Measurements from ENCODE around the gene CRY2.

CRY2 gene

DNA sequence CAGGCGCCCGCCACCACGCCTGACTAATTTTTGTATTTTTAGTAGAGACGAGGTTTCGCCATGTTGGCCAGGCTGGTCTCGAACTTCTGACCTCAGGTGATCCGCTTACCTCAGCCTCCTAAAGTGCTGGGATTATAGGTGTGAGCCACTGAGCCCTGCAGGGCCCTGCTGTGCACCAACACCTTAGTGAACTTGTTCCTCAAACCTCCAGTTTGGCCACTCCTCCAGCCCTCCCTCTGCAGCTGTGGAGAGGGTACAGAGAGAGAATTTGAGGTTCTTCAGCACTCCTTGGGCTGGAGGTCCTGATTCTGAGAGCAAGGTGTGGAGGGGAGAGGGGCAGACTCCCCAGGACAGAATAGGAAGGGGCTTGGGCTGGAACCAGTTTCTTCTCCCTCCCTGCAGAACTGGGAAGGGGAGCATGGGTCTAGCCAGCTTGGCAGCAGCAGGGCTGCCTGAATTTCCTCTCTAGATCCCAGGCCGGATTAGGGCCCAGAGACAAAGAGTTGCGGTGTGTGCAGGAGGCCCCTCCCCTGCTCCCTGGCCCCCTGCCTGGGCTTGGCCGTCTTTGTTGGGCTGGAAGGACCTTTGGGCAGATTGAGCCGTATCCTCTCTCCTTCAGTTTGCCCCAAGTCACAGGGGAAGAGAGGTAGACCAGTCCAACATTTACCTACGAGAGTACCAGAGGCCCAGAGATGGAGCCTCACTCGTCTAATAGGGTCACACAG lies 72.7 kb downstream of the CRY2 start:
- DNase-seq: no peak

GRCh38 chr11:45920531-45921477 lies 73.5 kb downstream of the CRY2 start:
- no peak for DNase-seq

DNA sequence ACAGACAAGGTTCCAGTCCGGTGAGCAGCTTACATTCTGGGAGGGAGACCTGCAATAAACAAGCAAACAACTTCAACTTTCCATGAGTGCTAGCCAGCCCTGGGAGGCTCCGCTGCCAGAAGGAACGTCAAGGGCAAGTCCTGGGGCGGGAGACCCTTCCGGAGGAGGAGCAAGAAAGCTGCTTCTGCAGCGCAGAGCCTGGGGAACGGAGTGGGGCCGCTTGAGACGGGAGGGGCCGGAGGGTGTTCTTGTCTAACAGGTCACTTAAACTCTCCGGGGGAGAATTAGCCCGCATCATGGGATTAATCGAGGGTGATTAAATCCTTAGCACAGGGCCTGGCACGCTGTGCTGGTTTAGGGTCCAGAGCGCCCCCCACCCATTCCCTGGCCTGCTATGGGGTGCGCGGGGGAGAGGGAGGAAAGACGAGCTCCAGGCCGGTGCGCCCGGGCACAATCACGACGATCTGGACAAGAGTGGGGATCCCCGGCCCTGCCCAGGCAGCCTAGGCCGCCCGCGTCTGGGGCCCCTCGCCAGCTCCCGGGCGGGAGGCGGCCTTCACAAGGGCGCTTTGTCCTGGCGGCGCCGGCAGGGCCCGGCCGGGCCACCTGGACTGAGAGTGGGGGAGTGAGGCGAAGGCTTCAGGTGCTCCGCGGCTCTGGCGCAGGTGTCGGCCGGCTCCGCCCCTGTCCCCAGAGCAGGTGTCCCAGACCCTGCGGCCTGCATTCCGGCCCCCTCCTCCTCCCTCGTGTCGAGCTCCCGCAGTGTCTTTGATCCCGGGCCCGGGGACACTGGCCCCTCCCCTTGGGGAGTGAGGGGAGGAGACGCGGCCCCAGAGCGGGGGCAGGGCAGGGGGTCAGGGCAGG lies 74.5 kb downstream of the CRY2 start:
- DNase-seq: no peak

DNA sequence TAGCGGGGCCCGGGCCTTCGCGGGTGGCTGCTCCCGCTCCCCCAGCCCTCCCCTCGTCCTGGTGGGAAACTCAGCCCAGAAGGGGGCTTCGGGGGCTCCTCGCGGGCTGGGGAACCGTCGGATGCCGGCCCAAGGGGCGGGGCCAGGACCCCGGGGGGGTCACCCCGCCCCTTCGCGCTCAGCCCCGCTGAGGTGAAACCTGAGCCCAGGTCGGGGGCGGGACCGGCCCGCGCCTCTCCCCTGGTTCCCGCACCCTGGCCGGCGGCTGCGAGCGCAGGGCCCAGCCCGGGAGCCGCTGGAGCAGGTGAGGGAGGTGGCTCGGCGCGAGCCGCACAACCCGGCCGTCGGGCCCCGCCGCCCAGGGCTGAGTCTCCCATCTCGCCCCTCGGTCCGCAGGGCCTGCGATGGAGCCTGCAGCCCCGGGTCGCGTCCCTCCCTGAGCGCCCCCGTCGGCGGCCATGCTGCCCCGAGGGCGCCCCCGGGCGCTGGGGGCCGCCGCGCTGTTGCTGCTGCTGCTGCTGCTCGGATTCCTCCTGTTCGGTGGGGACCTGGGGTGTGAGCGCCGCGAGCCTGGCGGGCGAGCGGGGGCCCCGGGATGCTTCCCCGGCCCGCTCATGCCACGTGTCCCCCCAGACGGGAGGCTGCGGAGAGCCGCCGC lies 75.3 kb downstream of the CRY2 start, which contains the start of gene LARGE2:
TSS of gene LARGE2 (plus strand) at position 232 of the 658 bp plus-strand sequence. CDS start at position 459, 227 bp downstream.
- DNase-seq: no peak

DNA sequence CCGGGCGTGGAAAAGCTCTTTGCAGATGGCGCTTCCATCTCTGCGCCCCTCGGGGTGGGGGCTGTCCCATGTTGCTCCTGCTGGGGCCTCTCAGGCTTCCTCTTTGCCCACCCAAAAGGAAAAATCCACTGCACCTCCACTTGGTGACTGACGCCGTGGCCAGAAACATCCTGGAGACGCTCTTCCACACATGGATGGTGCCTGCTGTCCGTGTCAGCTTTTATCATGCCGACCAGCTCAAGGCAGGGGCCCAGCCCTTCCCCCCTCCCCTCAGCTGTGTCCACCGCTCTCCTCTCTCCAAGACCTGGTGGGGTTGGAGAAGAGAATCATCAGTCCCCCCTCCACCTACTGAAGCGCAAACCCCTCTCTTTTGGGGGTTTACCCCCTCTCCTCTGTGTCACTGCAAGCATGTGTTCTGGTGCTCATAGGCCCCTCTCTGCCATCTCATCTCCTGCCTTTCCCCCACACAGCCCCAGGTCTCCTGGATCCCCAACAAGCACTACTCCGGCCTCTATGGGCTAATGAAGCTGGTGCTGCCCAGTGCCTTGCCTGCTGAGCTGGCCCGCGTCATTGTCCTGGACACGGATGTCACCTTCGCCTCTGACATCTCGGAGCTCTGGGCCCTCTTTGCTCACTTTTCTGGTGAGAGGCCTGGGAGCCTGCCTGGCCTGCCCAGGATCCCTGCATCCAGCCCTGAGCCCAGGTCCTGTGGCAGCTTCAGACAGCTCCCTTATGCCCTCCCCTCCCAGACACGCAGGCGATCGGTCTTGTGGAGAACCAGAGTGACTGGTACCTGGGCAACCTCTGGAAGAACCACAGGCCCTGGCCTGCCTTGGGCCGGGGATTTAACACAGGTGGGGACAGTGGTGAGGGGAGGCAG lies 77.0 kb downstream of the CRY2 start:
- DNase-seq: no peak

- no peak for DNase-seq
These were observed 77.7 kb downstream of the CRY2 start for GRCh38 chr11:45924927-45925326.

DNA sequence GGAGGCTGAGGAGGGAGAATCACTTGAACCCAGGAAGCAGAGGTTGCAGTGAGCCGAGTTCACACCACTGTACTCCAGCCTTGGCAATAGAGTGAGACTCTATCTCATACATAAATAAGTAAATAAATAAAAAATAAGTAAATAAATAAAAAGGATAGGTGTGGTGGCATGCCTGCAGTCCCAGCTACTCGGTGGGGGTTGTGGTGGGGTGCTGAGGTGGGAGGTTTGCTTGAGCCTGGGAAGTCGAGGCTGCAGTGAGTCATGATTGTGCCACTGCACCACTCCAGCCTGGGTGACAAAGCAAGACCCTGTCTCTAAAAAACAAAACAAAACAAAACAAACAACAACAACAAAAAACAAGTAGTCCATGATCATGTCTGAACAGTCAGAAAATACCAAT lies 78.3 kb downstream of the CRY2 start:
- no peak for DNase-seq

DNA sequence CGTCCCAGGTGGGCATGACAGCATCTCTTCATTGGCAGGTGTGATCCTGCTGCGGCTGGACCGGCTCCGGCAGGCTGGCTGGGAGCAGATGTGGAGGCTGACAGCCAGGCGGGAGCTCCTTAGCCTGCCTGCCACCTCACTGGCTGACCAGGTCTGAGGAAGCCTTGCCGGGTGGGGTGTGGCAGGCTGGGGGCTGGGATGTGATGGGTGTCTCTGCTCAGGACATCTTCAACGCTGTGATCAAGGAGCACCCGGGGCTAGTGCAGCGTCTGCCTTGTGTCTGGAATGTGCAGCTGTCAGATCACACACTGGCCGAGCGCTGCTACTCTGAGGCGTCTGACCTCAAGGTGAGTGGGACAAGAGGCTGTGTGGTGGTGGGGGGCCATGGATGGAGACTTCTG lies 78.7 kb downstream of the CRY2 start:
- DNase-seq: no peak

DNA sequence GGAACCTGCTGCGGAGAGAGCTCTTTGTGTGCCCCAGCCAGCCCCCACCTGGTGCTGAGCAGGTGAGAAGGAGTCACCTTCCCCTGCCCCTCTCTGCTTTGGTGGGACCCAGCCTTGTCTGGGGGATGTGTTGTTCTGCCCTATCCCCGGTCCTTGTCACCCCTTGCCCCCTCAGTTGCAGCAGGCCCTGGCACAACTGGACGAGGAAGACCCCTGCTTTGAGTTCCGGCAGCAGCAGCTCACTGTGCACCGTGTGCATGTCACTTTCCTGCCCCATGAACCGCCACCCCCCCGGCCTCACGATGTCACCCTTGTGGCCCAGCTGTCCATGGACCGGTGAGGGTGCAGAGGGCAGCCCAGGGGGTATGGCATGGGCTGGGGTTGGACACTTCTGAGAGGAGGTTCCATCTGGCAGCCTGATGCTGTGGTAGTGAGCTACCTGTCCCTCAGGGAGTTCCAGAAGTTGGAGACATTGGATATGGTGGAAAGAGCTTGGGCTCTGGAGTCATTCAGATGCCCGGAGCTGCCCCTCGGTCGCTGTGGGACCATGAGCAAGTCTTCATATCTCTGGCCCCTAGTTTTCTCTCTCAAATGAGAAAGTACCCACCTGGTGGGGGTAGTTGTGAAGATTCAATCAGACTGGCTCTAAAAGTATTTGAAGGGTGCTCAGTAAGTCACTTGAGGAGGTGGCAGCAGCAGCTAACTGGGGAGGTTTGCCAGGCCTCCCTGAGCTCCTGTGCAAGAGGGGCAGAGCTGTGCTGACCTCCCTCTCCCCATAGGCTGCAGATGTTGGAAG lies 79.5 kb downstream of the CRY2 start:
- no peak for DNase-seq

DNA sequence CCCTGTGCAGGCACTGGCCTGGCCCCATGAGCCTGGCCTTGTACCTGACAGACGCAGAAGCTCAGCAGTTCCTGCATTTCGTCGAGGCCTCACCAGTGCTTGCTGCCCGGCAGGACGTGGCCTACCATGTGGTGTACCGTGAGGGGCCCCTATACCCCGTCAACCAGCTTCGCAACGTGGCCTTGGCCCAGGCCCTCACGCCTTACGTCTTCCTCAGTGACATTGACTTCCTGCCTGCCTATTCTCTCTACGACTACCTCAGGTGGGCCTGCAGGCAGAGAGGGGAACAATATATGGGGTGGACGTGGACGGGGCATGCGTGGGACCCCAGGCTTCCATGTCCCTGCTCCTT lies 80.0 kb downstream of the CRY2 start:
- DNase-seq: no peak

- DNase-seq: no peak
These were observed 80.6 kb downstream of the CRY2 start for GRCh38 chr11:45927684-45928413.

GRCh38 chr11:45928535-45929215 lies 81.4 kb downstream of the CRY2 start:
- no peak for DNase-seq

- no peak for DNase-seq
These were observed 82.3 kb downstream of the CRY2 start for GRCh38 chr11:45929486-45930030.

DNA sequence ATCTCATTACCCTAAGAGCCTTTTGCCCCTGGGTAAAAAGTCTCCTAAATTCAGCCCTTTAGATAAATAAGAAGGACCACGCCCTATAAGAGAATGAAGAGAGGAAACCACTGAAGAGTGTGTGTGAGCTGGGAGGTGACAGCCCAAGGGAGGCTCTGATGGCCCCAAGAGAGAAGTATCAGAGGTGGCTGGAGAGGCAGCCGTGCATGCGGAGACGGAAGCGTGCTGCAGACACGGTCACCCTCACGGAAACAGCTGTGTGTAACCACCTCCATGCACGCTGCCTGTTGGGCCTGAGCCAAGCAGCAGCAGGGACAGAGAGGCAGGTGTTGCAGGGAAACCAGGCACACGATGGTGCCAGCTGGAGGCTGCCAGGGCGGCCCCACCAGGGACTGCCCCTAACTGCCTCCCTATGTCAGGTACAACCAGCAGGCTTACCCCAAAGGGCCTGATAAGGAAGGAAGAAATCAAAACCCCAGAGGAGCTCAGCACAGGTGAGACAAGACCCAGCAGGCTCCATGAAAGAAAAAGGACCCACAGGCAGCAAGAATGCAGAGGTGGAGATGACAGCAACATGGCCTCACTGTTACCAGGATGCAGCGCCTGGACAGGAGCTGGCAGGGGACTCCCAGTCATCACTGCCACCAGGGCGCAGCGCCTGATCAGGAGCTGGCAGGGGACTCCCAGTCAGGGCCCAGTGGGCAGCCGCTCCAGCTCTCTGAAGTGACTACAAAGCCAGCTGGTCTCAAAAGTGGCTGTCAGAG lies 82.9 kb downstream of the CRY2 start:
- DNase-seq: no peak

DNA sequence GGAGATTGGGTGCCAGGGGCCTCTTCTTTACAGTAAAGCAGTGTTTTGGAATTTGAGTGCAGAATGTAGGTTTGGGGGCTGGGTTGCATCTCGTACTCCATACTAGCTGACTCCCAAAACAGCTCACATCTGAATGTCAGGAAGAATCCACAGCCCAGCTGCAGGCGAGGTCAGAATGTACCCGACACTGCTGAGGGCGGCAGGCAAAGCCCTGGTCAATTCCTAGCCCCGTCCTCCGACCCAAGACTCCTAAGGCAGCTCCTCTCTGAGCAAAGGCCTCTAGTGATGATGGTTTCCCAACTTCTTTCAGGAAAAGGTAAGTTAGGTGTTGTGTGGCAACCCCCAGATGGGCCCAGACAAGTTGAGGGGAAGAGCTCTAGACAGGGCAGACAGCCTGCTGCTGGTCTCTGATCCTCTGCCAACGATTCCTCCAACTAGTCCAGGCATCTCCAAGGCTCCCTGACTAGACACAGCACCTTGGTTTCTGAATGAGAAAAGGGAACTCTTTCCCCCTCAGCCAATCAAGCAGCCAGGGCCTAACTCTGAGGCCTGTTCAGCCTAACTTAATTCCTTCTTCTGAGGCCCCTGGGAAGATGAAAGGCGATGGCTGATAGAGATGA lies 83.8 kb downstream of the CRY2 start:
- no peak for DNase-seq

DNA sequence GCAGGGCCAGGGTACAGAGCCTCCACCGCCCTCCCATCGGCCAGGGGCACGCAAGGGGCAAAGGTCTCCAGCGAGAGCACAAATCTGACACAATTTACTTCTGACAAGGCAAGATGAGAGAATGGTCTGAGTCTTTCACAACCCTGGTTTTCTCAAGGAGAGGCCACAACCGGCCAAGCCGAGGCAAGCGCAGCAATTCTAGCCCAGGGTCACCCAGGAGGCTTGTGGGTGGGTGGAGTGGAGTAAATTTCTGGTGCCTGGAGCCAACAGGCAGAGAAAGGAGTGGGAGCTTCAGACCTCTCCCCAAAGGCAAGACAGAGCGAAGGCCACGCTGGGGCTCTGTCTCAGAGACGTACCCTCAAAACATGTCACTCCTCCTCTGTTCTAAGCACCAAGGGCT lies 84.5 kb downstream of the CRY2 start:
- DNase-seq: no peak

GRCh38 chr11:45932217-45932616 lies 84.9 kb downstream of the CRY2 start:
- no peak for DNase-seq

All from stimulated activated CD4-positive, alpha-beta T cell treated with anti-CD3 and anti-CD28 coated beads, Interleukin-2, amount 100 ng/mL, for 24 hours (primary cell).